Activated T-helper 1 cell treated with anti-CD3 and anti-CD28 coated beads, Interleukin-2, amount 50 U/mL, for 16 hours (primary cell): ENCODE data around the gene CDH26.

Source experiments
- DNase-seq, 2 donors: peaks; one replicate each; pipeline ENCODE4 v3.0.0-alpha.2; 2020; ENCODE audit warnings: low read depth in 1 of 2, low spot score in 1 of 2

Gene CDH26

DNA sequence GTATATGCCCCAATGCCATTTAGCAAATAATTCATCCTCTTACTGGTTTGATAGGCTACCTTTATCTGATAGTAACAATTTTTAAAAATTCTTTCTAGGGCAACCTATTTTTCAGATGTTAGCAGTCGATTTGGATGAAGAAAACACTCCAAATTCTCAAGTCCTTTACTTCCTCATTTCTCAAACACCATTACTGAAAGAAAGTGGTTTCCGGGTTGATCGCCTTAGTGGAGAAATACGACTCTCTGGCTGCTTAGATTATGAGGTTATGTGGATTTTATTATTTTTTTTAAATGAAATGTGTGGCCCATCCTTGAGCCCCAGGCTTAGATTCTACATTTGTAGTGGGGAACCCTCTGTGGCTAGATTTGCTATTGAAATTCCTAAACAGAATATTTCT lies 26.3 kb downstream of the CDH26 start:
- no peak for DNase-seq

DNA sequence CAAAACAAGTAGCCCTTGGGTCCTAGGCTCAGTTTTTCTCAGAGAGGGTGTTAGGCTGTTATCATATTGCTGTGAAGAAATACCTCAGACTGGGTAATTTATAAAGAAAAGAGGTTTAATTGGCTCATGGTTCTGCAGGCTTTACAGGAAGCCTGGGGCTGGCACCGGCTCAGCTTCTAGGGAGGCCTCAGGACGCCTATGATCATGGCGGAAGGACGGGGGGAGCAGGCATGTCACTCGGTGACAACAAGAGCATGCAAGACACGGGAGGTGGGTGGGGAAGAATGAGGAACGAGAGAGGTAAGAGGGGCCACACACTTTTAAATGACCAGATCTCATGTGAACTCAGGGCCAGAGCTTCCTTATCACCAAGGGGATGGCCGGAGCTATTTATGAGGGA lies 26.9 kb downstream of the CDH26 start:
- DNase-seq: no peak

- no peak for DNase-seq
Measured at GRCh38 chr20:59985864-59986263, 27.6 kb downstream of the CDH26 start.

DNA sequence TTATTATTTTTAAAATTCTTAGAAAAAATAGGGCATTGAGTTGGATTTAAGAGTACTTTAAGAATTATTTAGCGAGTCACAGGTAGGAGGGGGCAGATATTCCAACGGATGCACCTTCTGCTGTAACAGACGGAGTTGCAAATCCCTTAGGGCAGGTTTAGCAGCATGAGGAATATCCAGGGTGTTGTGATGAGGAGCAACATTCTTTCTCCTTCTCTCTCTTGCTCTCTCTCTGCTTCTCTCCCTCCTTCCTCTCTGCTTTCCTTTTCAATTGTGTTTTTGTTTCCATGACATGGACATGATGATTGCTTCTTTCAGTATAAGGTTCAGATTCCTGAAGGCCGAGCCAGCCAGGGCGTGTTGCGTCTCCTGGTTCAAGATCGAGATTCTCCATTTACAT lies 28.9 kb downstream of the CDH26 start:
- no peak for DNase-seq

GRCh38 chr20:59988141-59988540 lies 29.9 kb downstream of the CDH26 start:
- no peak for DNase-seq

DNA sequence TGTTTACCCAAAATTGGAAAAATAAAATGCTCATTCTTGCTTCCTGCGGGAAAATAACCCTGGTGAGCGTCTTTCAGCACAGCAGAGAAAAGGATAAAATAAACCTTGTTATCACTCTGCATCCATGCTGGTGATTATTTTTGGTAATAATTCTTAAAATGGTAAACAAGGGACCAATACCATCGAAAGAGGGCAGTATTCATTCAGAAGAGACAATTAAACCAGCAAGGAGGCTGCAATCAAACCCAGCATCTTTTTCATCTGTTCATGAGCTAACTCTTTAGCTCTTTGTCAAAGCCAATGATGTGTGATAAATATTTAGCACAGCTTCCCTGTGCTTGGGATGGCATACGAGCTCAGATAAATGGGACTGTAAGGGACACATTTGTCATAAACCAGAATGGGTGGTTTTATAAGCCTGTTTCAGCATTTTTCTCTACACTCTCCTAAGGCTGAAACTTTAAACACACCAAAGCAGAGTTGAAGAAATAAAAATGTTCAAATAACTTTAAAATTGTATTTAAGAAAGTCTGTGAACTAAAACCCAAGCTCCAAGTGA lies 34.4 kb downstream of the CDH26 start:
- no peak for DNase-seq

GRCh38 chr20:59993736-59994430 lies 35.7 kb downstream of the CDH26 start:
- DNase-seq: no peak

DNA sequence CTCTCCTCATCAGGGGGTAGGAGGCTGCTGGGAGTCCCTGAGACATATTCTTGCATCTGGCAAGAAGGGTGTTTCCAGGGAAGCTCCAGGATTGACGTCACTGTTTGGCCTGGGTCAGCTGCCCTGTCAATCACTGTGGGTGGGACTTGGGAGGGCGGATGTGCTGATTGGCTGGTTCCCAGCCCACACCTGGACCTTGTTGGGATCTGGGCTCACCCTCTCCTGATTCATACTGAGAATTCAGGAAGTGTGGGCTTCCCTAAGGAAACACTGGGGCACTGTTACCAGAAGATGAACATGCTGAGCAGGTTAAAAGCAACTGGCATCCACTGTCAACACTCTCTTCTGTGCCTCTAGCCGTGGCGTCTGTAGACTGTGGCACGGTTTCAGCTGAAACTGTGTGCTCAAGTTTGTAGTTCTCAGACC lies 36.5 kb downstream of the CDH26 start:
- no peak for DNase-seq

DNA sequence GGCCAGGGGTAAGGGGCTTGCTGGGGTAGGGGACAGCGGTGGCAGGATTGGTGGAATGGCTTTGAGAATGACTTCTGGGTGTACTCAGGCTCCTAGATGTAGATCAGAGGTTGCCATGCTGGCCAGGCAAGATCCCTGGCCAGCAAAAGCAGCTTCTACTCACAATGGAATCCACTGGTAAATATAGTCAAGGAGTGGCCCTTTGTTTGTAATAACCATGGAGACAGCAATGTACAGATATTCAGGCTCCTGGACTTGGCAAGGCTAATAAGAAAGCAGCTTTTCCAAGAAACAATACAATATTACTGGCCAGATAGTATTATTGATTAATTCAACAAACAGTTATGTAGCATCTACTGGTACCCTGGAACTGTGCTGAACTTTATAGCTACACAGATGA lies 37.9 kb downstream of the CDH26 start:
- no peak for DNase-seq

DNA sequence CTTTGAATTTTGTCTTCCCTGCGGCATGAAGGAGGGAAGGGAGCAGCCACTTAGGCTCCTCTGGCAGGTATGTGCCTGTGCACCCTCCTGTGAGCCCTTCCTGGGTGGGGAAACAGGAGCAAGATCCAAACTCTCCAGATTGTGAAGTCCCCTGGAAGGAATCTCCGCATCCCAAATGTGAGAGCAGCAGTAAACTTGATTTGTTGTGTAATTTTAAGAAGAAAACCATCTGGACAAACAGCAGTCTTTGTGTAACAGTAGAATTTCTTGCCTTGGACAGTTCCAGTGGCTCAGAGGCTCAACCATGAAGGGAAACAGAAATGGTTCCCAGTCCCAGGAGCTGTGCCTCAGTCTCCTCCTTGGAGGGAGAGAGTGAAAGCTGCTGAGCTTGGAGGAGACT lies 39.7 kb downstream of the CDH26 start:
- no peak for DNase-seq

GRCh38 chr20:59999502-59999901 lies 41.3 kb downstream of the CDH26 start:
- no peak for DNase-seq

GRCh38 chr20:60000271-60001042 lies 42.2 kb downstream of the CDH26 start:
- no peak for DNase-seq

GRCh38 chr20:60001108-60001507 lies 42.9 kb downstream of the CDH26 start:
- no peak for DNase-seq

DNA sequence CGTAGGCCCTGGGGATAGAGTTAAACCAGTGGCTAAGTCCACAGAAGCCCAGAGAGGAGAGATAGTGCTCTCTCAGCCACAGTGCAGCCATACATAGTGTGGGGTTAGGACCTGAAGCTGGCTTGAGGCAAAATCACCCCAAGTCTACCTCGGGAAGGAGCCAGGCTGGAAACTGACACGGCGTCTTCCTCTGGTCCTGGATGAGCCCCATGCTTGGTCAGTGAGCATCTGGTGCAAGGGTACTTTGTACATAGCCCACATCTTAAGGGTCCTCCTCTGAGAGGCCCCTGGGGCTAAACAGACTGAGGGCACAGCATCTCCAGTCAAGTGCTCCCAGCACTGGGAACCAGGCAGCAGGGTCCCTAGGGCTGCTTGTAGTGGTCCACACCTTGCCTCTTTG lies 45.6 kb downstream of the CDH26 start:
- no peak for DNase-seq

DNA sequence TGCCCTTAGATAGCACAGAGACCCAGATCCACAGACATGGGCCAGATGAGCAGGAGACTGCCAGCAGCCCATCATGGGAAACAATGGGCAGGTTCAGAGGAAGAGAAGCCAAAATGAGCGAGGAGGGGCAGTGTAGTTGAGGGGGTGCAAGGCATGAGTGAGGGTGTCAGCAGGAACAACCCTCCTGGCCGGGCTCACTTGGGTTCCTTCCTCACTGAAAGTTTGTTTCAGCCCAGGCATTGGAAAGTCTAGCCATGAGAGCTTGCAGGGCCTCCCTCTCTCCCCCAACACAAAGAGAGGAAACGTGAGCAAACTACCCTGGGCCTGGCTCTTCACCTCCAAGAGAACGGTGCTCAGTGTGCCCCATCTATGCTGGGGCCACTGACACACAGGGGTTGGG lies 48.0 kb downstream of the CDH26 start:
- DNase-seq: no peak

DNA sequence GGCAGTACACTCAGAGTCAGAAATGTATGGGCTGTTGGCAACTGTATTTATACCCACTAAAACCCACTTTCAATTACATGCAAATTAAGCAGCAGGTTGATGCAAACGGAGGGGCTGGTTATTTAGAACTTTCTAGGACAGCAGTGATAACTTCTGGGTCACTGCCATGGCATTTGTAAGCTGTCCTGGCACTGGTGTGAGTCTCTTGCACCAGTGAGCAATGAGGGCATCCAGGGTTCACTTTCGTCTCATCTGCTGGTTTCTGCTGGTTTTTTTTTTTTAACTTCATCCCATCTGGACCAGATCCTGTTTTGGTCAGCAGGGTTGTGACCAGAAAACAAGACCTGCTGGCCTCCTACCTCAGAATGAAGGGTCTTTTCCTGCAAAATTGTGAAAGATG lies 49.2 kb downstream of the CDH26 start:
- DNase-seq: no peak

GRCh38 chr20:60008130-60008808 lies 50.0 kb downstream of the CDH26 start:
- DNase-seq: no peak

DNA sequence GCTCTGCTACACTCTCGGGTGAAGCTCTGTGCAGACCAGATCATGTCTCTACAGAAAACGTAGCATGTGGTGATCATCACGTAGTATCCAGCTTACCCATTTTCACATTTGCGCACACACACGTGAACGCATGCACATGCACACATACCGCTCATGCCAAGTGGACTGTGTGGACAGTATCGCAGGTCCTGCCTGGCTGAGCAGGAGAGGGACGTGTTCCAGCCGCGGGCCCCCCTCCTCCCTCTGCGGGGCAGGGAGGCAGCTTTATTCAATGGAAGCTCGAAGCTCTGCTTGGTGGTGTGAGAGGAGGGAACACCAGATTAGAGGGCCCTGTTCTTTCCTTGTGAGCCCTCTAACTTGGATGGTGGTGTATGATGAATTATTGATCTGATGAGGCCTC lies 51.1 kb downstream of the CDH26 start:
- DNase-seq: no peak

DNA sequence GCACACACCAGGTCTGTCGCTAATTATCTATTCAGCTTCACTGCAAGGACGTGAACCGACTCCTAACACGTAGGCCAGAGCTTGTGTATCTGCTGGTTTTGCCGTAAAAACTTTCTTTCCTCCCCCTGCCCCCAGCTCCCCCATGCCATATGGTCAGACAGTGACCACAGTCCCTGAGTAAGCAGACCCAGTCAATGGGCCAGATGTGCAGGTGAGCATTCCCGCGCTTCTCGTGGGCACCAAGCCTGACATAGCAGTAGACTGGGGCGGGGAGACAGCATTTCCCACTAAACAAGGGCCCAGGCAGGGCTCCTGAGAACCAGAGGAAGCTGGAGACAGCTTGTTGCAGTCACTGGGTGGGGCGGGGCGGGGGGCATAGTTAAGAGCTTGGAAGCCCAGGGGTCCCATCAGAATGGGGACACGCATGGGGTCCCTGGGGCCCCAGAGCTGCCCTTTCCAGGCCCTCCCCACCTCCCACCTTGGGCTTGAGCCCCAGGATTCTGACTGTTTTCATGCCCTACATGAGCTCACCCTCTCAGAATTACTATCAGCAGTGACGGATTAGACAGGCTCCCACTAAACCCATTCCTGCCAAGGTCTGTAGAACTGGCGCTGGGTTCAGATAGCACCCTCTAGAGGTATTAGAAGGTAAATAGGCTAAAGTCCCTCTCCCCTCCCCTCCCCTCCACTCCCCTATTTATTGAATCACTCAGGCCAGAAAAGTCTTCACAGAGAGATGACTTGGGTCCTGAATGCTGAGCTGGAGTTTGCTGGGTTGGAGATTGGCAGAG lies 51.8 kb downstream of the CDH26 start:
- DNase-seq: no peak

DNA sequence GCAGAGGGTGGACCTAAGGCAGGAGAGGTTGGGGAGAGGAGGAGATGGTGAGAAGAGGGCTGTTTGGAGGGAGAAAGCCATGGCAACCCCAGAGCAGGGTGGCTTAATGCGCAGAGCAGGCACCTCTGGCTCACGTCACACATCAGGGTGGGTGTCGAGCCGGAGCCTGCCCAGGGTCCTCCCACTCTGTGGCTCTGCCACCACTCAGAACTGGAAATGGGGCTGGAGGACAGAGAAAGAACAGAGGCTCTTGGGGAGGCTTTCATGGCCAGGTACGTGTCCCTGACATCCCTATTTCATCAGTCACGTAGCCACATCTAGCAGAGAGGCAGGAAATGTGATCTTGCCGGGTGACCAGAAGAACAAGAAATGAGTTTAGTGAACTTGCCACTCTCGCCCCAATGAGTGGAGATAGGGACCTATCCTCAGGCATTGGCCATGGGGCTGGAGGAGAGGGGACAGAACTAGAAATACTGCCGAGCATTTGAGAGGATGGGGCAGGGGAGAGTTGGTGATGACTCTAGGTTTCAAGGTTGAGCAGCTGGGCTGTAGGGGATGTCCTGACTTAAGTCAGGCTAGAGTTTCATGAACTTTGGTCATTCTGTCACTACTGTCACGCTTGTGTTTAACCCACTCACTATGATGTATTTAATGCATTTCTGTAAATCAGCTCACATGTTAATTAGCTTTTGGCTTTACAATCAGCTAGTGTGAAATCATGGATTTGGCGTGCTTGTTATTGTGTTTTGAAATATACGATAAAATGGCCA lies 52.7 kb downstream of the CDH26 start:
- no peak for DNase-seq
